Naive B cell (primary cell): ENCODE results near the gene HPSE2. TPM values are rescaled to one million over a fixed set of nuclear protein-coding genes. Genes with fewer than 3 reads are reported as not detected.

ENCODE experiments used
- ATAC-seq, 2 donors: fragments of 150-1000 bp; cut with Tn5 transposase; 2 replicates each; pipeline ENCODE4 v1.10.0; 2021; ENCODE audit warnings: low read depth in 2 of 2, mild to moderate bottlenecking in 2 of 2, moderate library complexity in 2 of 2
- DNase-seq: peaks from one replicate; pipeline ENCODE4 v3.0.0; 2022
- H3K27ac Mint-ChIP-seq, 6 donors: one replicate each; pipeline ENCODE4 v1.8.0; 2020 to 2022; ENCODE audit warnings: mild to moderate bottlenecking in 6 of 6, mixed read lengths in 6 of 6, moderate library complexity in 5 of 6, inconsistent platforms in 2 of 6
- H3K27me3 Mint-ChIP-seq, 3 donors: one replicate each; pipeline ENCODE4 v1.8.0; 2021 to 2022; ENCODE audit warnings: mixed read lengths in 3 of 3, mild to moderate bottlenecking in 1 of 3
- H3K36me3 Mint-ChIP-seq, 2 donors: one replicate each; pipeline ENCODE4 v1.8.0; 2020 to 2022; ENCODE audit warnings: mixed read lengths in 2 of 2, inconsistent platforms in 1 of 2, mild to moderate bottlenecking in 1 of 2
- H3K4me1 Mint-ChIP-seq, 3 donors: one replicate each; pipeline ENCODE4 v1.8.0; 2020 to 2022; ENCODE audit warnings: mixed read lengths in 3 of 3, inconsistent platforms in 1 of 3, mild to moderate bottlenecking in 1 of 3, moderate library complexity in 1 of 3
- H3K4me3 Mint-ChIP-seq, 8 donors: one replicate each; pipeline ENCODE4 v1.8.0; 2020 to 2022; ENCODE audit warnings: mild to moderate bottlenecking in 8 of 8, mixed read lengths in 8 of 8, moderate library complexity in 8 of 8, inconsistent platforms in 2 of 8
- H3K9me3 Mint-ChIP-seq, 7 donors: one replicate each; pipeline ENCODE4 v1.8.0; 2020 to 2022; ENCODE audit warnings: mixed read lengths in 7 of 7, mild to moderate bottlenecking in 5 of 7, inconsistent platforms in 2 of 7, moderate library complexity in 1 of 7
- polyA plus RNA-seq, 6 donors: library from polyadenylated mRNA; unstranded; fragments of 300-500 nt; fragmentation: Illumina TruSeq; gene quantifications; one replicate each; pipeline ENCODE4 v1.2.3, GENCODE V29; 2021; ENCODE audit warnings: low read depth in 6 of 6

The HPSE2 gene
- polyA plus RNA-seq, 6 donors from 2014 or later = not detected

DNA sequence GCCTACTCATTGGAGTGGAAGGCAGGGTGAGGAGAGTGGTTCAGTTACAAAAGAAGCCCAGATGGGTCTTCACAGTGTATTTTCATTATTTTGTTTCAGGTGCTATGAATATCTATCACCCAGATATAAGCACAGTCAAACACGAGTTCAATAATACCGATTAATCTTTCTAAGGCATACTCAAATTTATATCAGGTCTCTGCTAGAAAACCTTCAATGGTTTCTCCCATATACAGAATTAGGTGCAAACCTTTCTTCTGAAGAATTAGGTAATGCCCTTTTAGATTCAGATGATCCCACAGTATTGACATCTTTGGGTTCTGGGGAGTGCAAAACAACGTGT, 774.2 kb downstream of the HPSE2 start:
- no peak for ATAC-seq
- no peaks in the 10 kb centered on the region for H3K4me1 Mint-ChIP-seq
- H3K27ac Mint-ChIP-seq = peak overlapping the region in 1 of 6 donors; percentile 66
- peaks cover 0 to 8% of the 10 kb centered on the region in 2 donors for H3K36me3 Mint-ChIP-seq
- no peak overlapping the region for H3K4me3 Mint-ChIP-seq
- no peaks in the 10 kb centered on the region for H3K9me3 Mint-ChIP-seq
- DNase-seq = no peak
- peaks cover 29 to 43% (median 39%) of the 10 kb centered on the region in 3 donors for H3K27me3 Mint-ChIP-seq

DNA sequence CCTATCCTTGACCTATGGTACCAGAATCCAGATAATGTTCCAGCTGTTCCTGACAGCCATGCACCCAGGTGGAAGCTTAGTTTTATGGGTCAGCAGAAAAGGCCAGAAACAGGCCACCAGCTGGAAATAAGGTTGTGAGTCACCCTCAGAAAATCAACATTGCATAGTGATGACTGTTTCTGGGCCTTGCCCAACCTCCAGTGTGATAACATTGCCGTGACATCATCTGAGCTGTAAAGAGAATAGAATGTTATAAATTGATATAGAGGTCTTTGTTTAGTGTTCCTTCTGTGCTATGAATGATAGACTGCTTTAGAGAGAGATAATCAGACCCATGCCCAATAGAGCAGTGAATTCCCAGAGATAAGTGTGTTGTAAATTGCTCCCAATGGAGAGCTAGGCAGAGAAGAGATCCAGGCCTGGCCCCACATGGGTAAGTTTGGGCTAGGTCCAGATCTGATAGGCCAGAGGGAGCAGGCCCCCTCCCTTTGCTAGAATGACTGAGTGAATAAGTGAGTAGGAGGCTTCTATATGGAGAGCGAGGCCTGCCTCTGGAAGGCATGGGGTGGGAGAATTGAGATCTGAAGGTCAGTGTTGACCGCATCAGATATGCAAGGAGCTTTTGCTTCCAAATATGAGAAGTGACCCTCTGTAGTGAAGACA, 774.7 kb downstream of the HPSE2 start:
- H3K9me3 Mint-ChIP-seq = no peaks in the 10 kb centered on the region
- peaks cover 30 to 43% (median 39%) of the 10 kb centered on the region in 3 donors for H3K27me3 Mint-ChIP-seq
- H3K36me3 Mint-ChIP-seq = peaks cover 0 to 8% of the 10 kb centered on the region in 2 donors
- H3K4me3 Mint-ChIP-seq = no peak overlapping the region
- DNase-seq (no peak), ATAC-seq (no peak)
- H3K4me1 Mint-ChIP-seq = no peaks in the 10 kb centered on the region
- peak overlapping the region in 2 of 6 donors; percentile 28 to 66 for H3K27ac Mint-ChIP-seq

DNA sequence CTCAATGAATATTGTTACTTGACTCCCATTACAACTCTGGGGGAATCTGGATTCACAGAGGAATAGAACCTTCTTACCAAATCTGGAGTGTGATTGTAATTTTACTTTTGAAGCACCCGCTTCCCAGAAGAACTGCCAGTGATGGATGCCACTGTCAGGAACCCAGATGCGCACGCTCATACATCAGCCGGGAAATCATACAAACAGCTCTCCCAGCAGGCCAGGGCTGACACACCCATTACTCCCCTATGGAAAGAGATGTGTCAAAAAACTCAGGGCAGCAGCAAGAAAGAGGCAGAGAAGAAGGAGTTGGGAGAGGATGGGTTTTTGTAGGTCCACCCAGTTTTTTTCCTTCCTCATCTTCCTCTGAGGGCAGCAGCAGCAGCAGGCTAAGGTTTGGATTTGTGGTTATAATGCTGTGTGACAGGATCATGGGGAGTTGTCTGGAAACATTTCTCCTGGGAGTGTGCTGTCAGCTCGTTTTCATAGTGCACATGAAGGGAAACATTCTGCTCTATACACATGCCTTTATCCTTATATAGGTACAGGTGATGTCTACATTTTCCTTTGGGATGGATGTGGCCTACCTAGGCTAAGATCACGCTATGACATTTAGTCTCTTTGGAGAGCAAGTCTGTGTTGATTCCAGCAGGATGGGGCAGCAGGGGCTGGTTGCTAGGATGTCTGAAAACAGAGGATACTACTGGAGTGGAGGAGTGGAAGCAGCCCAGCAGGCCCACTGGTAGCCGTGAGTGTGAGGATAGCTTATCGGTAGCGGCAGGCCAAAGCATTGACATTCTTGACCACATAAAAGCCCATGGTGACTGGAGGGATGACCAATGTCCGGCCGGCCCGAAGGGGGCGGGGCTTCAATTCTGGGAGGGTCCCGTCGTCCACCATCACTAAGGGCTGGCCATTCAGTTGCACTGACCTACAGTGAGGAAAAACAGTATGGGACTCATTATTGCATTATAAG, 776.6 kb downstream of the HPSE2 start:
- H3K4me1 Mint-ChIP-seq = no peaks in the 10 kb centered on the region
- peaks cover 0 to 8% of the 10 kb centered on the region in 2 donors for H3K36me3 Mint-ChIP-seq
- peaks cover 38 to 39% (median 39%) of the 10 kb centered on the region in 3 donors for H3K27me3 Mint-ChIP-seq
- H3K9me3 Mint-ChIP-seq = no peaks in the 10 kb centered on the region
- peak overlapping the region in 1 of 6 donors; percentile 12 for H3K27ac Mint-ChIP-seq
- DNase-seq = no peak
- H3K4me3 Mint-ChIP-seq = peak overlapping the region in 1 of 8 donors; percentile 53
- no peak for ATAC-seq

DNA sequence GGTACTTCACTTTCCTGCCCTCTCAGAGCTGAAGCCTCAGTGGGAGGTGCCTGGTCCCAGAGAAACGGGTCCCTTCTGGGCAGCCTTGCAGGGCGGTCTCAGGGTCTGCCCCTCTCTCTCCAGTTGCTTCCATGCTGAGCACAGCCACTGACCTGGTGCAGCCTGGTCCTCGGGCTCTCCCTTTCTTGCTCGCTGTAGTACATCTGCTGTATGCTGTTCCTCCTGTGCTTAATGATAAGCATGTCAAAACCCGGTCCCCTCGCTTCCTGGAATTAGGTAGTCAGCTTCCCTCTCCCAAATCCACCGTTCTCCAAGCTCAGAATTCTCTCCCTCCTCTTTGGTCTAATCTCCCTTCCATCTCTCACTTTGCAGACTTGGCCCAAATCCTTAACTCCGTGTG, 777.9 kb downstream of the HPSE2 start:
- Mint-ChIP-seq H3K4me3 (no peak overlapping the region), H3K4me1 (no peaks in the 10 kb centered on the region), H3K27me3 (peaks cover 31 to 38% (median 34%) of the 10 kb centered on the region in 3 donors), H3K27ac (no peak overlapping the region), H3K36me3 (peaks cover 0 to 8% of the 10 kb centered on the region in 2 donors), H3K9me3 (no peaks in the 10 kb centered on the region)
- DNase-seq (no peak), ATAC-seq (no peak)

DNA sequence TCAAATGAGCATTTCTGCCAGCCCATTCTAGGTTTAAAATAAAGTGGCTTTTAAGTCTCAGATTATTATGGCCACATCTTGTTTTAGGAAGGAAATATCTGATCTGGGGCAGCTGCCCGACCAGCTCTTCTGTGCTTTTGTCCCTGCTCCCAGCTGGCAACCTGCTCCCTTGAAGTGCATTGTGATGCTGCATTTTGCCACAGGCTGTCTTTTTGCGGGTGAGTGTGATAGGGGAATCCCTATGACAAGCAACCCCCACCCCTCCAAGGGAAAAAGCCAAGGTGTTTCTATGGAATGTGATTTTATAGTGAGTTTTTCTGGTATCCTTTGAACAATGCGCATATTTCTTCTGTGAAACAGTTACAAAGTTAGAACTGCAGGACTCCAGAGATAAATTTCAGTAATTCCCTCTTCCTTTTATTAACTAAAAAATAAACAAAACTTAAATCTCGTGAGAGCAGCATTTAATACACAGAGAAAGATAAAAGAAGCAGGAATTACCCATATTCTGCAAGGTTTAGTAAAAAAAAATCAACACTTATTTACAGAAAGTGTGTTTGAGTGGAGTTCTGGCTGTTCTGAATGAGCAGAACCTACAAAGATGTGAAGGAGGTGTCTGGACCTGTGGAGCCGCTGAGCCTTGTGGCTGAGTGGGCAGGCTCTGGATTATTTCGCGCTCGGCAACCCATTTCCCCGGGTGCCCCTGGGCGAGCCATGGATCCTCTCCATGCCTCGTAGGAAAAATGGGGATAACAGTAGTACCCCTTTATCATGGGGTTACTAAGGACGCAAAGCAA, 778.8 kb downstream of the HPSE2 start:
- H3K27me3 Mint-ChIP-seq = peaks cover 33 to 43% (median 36%) of the 10 kb centered on the region in 3 donors
- no peaks in the 10 kb centered on the region for H3K9me3 Mint-ChIP-seq
- H3K27ac Mint-ChIP-seq = no peak overlapping the region
- H3K36me3 Mint-ChIP-seq = peaks cover 0 to 8% of the 10 kb centered on the region in 2 donors
- ATAC-seq (no peak), DNase-seq (no peak)
- H3K4me3 Mint-ChIP-seq = no peak overlapping the region
- H3K4me1 Mint-ChIP-seq = no peaks in the 10 kb centered on the region

DNA sequence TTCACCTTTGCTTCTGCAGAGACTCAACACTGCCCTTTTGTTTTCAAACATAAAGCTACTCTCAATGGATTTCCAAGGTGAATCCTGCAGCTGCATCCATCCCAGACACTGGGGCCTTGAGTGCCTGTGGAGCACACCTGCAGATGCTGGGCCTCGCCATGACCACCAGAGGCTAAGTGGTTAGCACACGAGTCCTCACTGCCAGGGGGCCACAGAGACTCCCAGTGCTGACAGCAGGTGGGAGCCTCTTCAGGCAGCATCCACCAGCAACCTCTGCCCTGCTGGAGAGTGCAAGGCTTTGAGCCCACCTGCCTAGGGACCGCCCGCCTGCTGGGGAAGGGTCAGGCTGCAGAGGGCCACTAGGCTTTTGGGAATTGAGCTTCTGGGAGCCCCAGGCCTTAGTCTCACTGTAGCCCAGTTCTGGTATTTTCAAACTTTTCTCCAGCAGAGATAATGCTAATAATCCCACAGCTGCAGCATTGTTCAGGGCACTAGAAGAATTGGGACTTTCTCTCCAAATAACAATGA, 779.5 kb downstream of the HPSE2 start:
- Mint-ChIP-seq H3K4me3 (no peak overlapping the region), H3K9me3 (no peaks in the 10 kb centered on the region), H3K27ac (peak overlapping the region in 1 of 6 donors; percentile 61), H3K4me1 (no peaks in the 10 kb centered on the region), H3K27me3 (peaks cover 35 to 43% (median 39%) of the 10 kb centered on the region in 3 donors), H3K36me3 (peaks cover 0 to 8% of the 10 kb centered on the region in 2 donors)
- ATAC-seq = no peak
- DNase-seq = no peak

DNA sequence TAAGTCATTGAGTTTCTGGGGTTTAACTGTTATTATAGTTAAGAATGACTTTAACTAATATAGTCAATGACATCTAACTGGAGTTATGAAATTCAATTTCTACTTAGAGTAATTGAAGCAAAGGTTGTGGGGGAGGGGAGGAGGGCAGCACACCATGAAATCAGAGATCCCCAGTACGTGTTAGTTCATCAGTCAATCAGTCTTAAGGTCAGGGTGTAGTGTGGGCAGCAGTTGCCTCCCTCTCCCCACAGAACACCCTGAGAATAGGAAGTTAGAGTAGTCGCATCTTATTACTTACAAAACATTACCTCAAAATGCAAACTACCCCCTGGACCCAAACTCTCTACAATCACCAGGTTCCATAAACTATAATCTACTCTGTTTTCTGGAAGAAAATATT, 781.9 kb downstream of the HPSE2 start:
- Mint-ChIP-seq H3K27me3 (peaks cover 26 to 37% (median 36%) of the 10 kb centered on the region in 3 donors), H3K4me1 (no peaks in the 10 kb centered on the region), H3K27ac (no peak overlapping the region), H3K36me3 (peaks cover 0 to 8% of the 10 kb centered on the region in 2 donors), H3K9me3 (no peaks in the 10 kb centered on the region), H3K4me3 (no peak overlapping the region)
- DNase-seq (no peak), ATAC-seq (no peak)

DNA sequence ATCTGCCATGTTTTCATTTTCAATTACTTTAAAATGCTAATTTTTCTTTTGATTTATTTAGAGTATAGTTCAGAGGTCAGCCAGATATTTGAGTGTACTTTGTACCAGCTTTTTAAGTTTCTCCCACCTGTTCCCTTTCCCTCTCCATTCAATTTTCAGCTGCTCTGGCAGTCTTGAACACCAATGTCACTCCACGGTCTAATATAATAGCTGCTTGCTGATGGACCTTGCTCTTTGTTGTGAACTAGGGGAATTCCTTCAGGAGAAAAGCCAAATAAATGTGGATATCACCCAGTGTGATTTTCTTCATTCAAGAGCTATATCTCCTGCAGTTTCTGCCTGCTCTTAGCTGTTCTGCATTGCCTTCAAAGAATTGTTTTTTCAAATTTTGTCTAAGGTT, 785.0 kb downstream of the HPSE2 start:
- Mint-ChIP-seq H3K36me3 (no peaks in the 10 kb centered on the region), H3K27ac (no peak overlapping the region), H3K9me3 (no peaks in the 10 kb centered on the region), H3K4me3 (peak overlapping the region in 1 of 8 donors; percentile 67), H3K27me3 (peaks cover 9 to 22% (median 14%) of the 10 kb centered on the region in 3 donors), H3K4me1 (peaks cover 13 to 21% (median 18%) of the 10 kb centered on the region in 3 donors)
- no peak for ATAC-seq
- no peak for DNase-seq

DNA sequence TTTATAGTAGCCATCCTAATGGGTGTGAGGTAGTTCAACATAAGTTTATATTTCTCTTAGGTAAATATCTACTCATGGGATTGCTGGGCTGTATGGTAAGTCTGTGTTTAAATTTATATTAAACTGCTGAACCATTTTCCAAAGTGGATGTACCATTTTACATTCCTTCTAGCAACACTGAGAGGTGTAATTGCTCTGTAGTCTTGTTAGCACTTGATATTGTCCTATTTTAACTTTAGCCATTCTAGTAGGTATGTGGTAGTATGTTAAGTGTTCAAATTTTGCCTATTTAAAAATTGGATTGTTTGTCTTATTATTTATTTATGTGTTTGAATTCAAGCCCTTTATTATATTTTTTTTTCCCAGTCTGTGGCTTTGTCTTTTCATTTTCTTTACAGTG, 786.4 kb downstream of the HPSE2 start:
- ATAC-seq (no peak), DNase-seq (no peak)
- H3K27me3 Mint-ChIP-seq = peaks cover 9 to 22% (median 9%) of the 10 kb centered on the region in 3 donors
- H3K4me1 Mint-ChIP-seq = peaks cover 26 to 34% (median 31%) of the 10 kb centered on the region in 3 donors
- peak overlapping the region in 2 of 8 donors; percentile 42 to 98 for H3K4me3 Mint-ChIP-seq
- no peaks in the 10 kb centered on the region for H3K9me3 Mint-ChIP-seq
- H3K27ac Mint-ChIP-seq = peak overlapping the region in 1 of 6 donors; percentile 77
- peaks cover 0 to 9% of the 10 kb centered on the region in 2 donors for H3K36me3 Mint-ChIP-seq

DNA sequence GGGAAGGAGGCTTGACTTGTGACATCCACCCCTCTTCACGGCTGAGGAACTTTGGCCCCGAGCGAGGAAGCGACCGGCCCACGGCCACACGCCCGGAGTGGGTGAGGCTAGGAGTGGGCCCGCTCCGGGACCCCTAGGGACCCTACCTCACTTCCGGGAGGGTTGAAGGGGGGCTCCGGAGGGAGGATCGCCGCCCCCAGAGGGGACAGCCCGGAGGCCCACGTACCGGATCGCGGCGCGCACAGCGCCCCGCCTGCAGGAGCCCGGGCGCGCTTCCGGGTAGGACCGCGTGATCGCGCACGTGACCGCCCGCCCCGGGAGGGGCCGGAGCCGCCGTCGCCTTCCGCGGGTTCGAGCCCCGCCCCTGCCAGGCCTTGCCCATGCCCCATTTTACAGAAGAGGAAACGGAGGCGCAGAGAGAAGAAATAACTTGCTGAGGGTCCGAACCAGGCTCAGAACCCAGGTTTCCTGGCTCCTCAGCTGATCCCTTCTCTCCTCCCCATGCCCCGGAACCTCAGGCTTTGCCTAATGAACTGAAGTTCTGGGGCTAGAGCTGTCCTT, 788.9 kb downstream of the HPSE2 start, which contains the start of gene HPS1:
Gene HPS1 (minus strand): TSS at position 275 of the 561 bp plus-strand sequence. CDS start 3,695 bp downstream, outside the sequence.
- H3K27me3 Mint-ChIP-seq = peaks cover 0 to 7% (median 0%) of the 10 kb centered on the region in 3 donors
- peak within 1 kb of the TSS; percentile 85 to 98 (median 95) for H3K4me3 Mint-ChIP-seq
- peaks cover 42 to 52% (median 50%) of the 10 kb centered on the region in 3 donors for H3K4me1 Mint-ChIP-seq

DNA sequence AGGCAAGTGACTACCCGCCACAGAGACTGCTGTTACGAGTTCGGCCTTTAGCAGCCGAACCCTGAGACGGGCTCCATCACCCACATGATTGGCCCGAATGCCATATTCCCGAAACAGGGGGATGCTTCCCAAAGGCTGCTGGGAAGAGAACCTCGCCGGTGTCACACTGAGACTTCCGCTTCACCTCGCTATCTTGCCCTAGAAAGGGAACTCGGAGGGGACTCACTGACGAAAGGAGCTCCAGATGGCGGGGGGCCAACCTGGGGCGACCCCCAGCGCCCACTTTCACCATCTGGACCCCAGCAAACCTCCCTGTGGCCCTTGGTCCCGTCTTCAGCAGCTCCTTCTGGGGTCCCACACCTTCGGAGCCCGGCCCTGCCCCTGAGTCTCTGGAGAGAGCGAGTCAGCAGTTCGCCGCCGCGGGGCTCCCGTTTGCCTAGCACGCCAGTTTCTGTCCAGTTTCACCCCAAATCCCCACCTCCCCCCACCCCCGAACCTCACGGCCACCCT, 789.4 kb downstream of the HPSE2 start:
- Mint-ChIP-seq H3K4me3 (peak overlapping the region; percentile 85 to 98 (median 95)), H3K4me1 (peaks cover 46 to 57% (median 54%) of the 10 kb centered on the region in 3 donors), H3K27ac (peak overlapping the region; percentile 95 to 99 (median 98)), H3K36me3 (peaks cover 9 to 29% of the 10 kb centered on the region in 2 donors), H3K27me3 (peaks cover 0 to 5% (median 0%) of the 10 kb centered on the region in 3 donors), H3K9me3 (no peaks in the 10 kb centered on the region)
- peak; percentile 16 to 17 for ATAC-seq
- no peak for DNase-seq

More for the DNA sequence above, 788.9 kb downstream of the HPSE2 start, which contains the start of gene HPS1:
- H3K9me3 Mint-ChIP-seq = no peaks in the 10 kb centered on the region
- DNase-seq = peak; percentile 86
- peak within 1 kb of the TSS; percentile 95 to 99 (median 98) for H3K27ac Mint-ChIP-seq
- ATAC-seq = peak; percentile 83 to 87
- peaks cover 5 to 24% of the 10 kb centered on the region in 2 donors for H3K36me3 Mint-ChIP-seq

DNA sequence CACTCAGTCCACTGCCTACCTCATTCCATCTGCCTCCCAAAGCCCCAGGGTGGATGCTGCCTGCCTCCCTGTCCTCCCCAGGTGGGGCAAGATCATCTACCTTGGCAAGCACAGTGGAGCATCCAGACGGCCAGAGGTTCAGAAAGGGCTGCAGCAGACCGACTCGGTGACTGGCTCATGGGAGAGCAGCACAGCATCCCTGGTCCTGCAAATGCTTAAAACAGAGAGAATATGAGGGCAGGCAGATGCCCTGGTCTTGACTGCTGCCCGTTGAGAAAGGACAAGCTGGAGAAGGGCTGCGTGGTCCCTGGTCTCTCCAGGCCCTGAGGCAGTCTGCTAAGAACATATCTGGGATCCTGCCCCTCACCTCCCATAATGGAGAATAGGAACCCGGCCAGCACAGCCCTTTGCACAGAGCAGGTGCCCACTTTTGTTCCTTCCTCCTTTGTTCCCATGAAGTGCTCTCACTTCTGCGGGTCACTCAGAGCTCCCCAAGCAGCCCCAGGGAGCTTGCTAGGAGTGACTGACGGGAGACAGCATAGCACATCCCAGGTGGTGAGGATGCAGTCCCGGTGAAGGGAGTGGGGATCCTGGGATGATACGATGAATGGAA, 790.3 kb downstream of the HPSE2 start:
- H3K27ac Mint-ChIP-seq = peak overlapping the region; percentile 95 to 99 (median 98)
- H3K4me3 Mint-ChIP-seq = peak overlapping the region; percentile 85 to 98 (median 95)
- H3K9me3 Mint-ChIP-seq = no peaks in the 10 kb centered on the region
- H3K27me3 Mint-ChIP-seq = peaks cover 0 to 5% (median 0%) of the 10 kb centered on the region in 3 donors
- peaks cover 46 to 61% (median 58%) of the 10 kb centered on the region in 3 donors for H3K4me1 Mint-ChIP-seq
- H3K36me3 Mint-ChIP-seq = peaks cover 13 to 34% of the 10 kb centered on the region in 2 donors
- no peak for ATAC-seq
- no peak for DNase-seq
